Neural crest cell (in vitro differentiated cells): Measurements from ENCODE around the gene DDX10. TPM values are rescaled to one million over a fixed set of nuclear protein-coding genes. Genes with fewer than 3 reads are reported as not detected.

Experiments used
- DNase-seq: peaks from one replicate; pipeline ENCODE4 v3.0.0; 2021; ENCODE audit warnings: low read depth, mixed read lengths, low spot score
- H3K27ac Mint-ChIP-seq: one replicate; pipeline ENCODE4 v1.8.0; 2021; ENCODE audit warnings: mild to moderate bottlenecking, mixed read lengths; ENCODE audit not compliant: unreplicated experiment
- H3K27me3 Mint-ChIP-seq: 2 replicates; pipeline ENCODE4 v1.8.0; 2021; ENCODE audit warnings: low read depth, mild to moderate bottlenecking, mixed read lengths
- H3K36me3 Mint-ChIP-seq: 2 replicates; pipeline ENCODE4 v1.8.0; 2021; ENCODE audit warnings: low read depth, mild to moderate bottlenecking, mixed read lengths
- H3K4me1 Mint-ChIP-seq: 2 replicates; pipeline ENCODE4 v1.8.0; 2021; ENCODE audit warnings: mixed read lengths
- H3K4me3 Mint-ChIP-seq: one replicate; pipeline ENCODE4 v1.8.0; 2021; ENCODE audit warnings: mild to moderate bottlenecking, mixed read lengths
- H3K9me3 Mint-ChIP-seq: 2 replicates; pipeline ENCODE4 v1.8.0; 2021; ENCODE audit warnings: mixed read lengths
- CTCF ChIP-seq: fragments of 200-600 bp; sonication (generic); conservative IDR thresholded peaks from 2 replicates; pipeline ENCODE4 v1.5.0; 2021; ENCODE audit warnings: antibody characterized with exemption, mild to moderate bottlenecking
- total RNA-seq: library from RNA; stranded (reverse); gene quantifications from 2 replicates; pipeline ENCODE4 v1.2.1, GENCODE V29; 2021

The DDX10 gene
- total RNA-seq, 1 donor from 2014 or later: 38.5 TPM

DNA sequence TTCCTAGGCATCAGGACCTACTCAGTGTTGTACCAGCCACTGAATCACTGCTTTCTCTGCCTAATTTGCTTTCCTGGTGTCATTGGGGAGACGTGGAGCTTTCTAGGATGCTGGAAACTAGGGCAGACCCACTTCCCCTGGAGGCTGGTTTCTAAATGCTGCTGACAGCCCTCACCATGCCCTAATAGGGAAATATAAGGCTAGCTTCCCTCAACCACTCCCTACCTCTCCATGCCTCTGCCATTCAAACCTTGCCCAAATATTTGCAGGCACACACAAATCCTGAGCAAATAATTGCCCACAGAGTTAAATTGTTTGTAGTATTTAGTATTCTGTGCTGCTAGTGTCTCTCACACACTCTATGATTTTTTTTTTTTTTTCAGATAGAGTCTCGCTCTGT, 310.2 kb downstream of the DDX10 start:
- no peaks in the 10 kb centered on the region for H3K4me1 Mint-ChIP-seq
- H3K9me3 Mint-ChIP-seq: no peaks in the 10 kb centered on the region
- no peak overlapping the region for H3K4me3 Mint-ChIP-seq
- TF ChIP-seq CTCF: no peak
- no peaks in the 10 kb centered on the region for H3K36me3 Mint-ChIP-seq
- no peak overlapping the region for H3K27ac Mint-ChIP-seq
- H3K27me3 Mint-ChIP-seq: no peaks in the 10 kb centered on the region
- no peak for DNase-seq

DNA sequence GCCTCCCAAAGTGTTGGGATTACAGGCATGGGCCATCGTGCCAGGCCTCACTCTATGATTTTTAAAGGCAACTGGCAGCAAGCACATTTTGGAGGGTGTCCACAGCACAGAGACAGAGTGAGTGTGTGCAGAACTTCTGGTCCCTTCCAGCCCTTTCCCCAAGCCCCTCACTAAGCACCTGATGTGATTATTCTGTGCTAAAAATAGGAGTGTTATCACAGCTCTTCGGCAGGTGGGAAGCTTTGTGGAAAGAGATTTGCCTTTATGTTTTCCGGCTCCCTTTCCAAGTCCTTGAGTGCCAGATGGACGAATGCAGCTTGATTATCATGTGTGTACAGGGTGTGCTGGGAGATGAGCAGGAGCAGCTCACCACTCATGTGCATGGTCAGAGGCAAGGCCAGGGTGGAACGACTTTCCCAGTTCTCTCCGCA, 310.8 kb downstream of the DDX10 start:
- no peaks in the 10 kb centered on the region for H3K9me3 Mint-ChIP-seq
- TF ChIP-seq CTCF: no peak
- no peak for DNase-seq
- no peaks in the 10 kb centered on the region for H3K4me1 Mint-ChIP-seq
- H3K4me3 Mint-ChIP-seq: no peak overlapping the region
- H3K27ac Mint-ChIP-seq: no peak overlapping the region
- no peaks in the 10 kb centered on the region for H3K27me3 Mint-ChIP-seq
- no peaks in the 10 kb centered on the region for H3K36me3 Mint-ChIP-seq

DNA sequence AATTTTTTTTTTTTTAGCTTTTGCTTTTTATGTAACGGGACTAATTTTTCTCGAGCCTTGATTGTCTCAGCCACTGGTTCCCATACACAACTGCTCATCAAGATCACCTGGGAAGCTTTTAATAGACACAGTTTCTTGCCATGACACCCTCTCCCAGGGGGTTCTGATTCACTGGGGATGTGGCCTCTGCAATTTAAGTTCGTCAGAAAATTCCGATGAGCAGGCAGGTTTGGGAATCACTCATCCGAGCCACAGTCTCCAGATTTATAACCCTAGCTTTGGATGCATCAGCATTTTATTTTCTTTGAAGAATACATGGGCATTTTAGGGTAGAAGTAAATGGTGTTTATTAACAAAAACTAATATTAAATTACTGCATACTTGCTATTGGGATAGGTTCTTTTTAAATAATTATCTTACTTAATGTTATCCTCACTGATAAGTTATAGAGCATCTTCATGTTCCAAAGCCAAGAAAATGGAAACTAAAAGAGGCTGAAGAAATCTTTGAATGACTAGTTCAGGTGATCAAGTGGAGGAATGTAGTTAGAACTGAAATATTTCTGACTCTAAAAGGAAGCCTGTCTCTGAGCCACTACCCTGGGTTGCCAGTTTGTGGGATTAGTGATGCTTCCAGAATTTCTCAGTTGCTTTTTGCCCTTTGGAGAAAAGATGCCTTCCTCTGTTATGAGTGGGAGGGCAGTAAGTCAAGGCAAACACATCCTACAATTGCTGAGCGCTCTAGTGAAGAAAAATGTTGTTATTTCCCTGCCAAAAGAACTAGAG, 319.0 kb downstream of the DDX10 start:
- TF ChIP-seq CTCF: no peak
- Mint-ChIP-seq H3K4me3 (no peak overlapping the region), H3K36me3 (no peaks in the 10 kb centered on the region), H3K4me1 (no peaks in the 10 kb centered on the region), H3K27me3 (no peaks in the 10 kb centered on the region), H3K27ac (no peak overlapping the region), H3K9me3 (no peaks in the 10 kb centered on the region)
- DNase-seq: no peak

DNA sequence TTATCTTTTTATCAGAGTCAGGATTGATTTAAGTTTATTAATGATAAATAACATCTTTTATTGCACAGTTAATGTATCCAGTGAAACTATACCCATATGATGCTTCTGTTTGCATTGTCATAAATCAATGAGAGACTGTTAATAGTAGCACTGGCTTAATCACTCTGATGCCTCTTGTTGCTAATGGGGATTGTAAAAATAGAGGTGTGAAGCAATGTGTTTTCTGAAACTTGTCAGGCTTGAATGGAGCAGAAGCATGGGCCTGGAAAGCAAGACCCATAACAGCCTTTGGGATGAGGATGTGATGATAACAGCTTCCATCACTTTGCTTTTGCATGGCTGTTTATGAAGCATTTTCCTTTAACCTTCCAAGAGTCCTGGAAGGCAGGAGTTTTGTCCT, 319.7 kb downstream of the DDX10 start:
- no peak for DNase-seq
- no peaks in the 10 kb centered on the region for H3K9me3 Mint-ChIP-seq
- H3K27ac Mint-ChIP-seq: no peak overlapping the region
- H3K36me3 Mint-ChIP-seq: no peaks in the 10 kb centered on the region
- H3K27me3 Mint-ChIP-seq: no peaks in the 10 kb centered on the region
- no peak for TF ChIP-seq CTCF
- no peaks in the 10 kb centered on the region for H3K4me1 Mint-ChIP-seq
- H3K4me3 Mint-ChIP-seq: no peak overlapping the region

- DNase-seq: no peak
- Mint-ChIP-seq H3K4me1 (no peaks in the 10 kb centered on the region), H3K27me3 (no peaks in the 10 kb centered on the region), H3K9me3 (no peaks in the 10 kb centered on the region), H3K27ac (no peak overlapping the region), H3K36me3 (no peaks in the 10 kb centered on the region), H3K4me3 (no peak overlapping the region)
- no peak for TF ChIP-seq CTCF
Measured at GRCh38 chr11:108985236-108985944, 320.5 kb downstream of the DDX10 start.
